LNCaP clone FGC (cell line): ENCODE data around the gene PTPN12.
"Not testable (repeated sequence)": the region's sequence is repeated elsewhere in the genome, so short reads cannot be mapped to it uniquely, and the experiment has no call there.

Experiments
- DNase-seq: peaks from one replicate; pipeline ENCODE4 v3.0.0-alpha.2; 2011; ENCODE audit warnings: low read depth
- H3K4me3 ChIP-seq: 2 replicates; pipeline ENCODE4 v1.5.1; 2011; ENCODE audit warnings: mild to moderate bottlenecking, low read depth, low read length, control low read depth
- TF ChIP-seq, protein P1 (sequence below): IDR thresholded peaks from 2 replicates; pipeline ENCODE4 v1.5.1; 2012; ENCODE audit warnings: mild to moderate bottlenecking; ENCODE audit not compliant: control insufficient read depth, insufficient read depth; ENCODE audit errors: extremely low read depth

PTPN12 gene

GRCh38 chr7:77537136-77537777 lies at the start of gene PTPN12:
Gene PTPN12, plus strand, starts transcription at chr7:77537295. Its CDS starts 252 bp downstream, at chr7:77537547.
- peak; percentile 47 for DNase-seq
- peak within 1 kb of the TSS; percentile 94 for H3K4me3 ChIP-seq
- TF ChIP-seq, protein P1, sequence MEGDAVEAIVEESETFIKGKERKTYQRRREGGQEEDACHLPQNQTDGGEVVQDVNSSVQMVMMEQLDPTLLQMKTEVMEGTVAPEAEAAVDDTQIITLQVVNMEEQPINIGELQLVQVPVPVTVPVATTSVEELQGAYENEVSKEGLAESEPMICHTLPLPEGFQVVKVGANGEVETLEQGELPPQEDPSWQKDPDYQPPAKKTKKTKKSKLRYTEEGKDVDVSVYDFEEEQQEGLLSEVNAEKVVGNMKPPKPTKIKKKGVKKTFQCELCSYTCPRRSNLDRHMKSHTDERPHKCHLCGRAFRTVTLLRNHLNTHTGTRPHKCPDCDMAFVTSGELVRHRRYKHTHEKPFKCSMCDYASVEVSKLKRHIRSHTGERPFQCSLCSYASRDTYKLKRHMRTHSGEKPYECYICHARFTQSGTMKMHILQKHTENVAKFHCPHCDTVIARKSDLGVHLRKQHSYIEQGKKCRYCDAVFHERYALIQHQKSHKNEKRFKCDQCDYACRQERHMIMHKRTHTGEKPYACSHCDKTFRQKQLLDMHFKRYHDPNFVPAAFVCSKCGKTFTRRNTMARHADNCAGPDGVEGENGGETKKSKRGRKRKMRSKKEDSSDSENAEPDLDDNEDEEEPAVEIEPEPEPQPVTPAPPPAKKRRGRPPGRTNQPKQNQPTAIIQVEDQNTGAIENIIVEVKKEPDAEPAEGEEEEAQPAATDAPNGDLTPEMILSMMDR, result no peak

GRCh38 chr7:77488986-77489385 lies 48.1 kb upstream of the PTPN12 start:
- no peak for DNase-seq
- TF ChIP-seq, protein P1, result no peak
- no peak overlapping the region for H3K4me3 ChIP-seq

DNA sequence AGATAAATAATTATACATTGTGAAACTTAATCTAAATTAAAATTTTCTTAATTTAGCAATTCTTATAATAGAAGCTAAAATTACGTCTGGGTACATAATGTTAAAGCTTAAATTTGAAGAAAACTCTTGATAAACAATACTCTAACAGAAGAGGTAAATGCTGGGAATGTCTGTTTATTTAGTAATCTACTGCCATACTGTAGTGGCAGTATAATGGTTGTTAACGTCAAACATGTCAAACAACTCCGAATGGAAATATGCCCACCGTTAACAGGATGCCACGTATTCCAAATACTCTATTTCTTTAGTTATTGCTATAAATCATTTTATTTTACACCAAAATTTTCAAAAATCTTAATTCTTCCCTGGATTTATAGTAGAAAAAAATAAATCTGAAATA lies 40.0 kb upstream of the PTPN12 start:
- no peak overlapping the region for H3K4me3 ChIP-seq
- no peak for DNase-seq
- TF ChIP-seq, protein P1, result no peak

GRCh38 chr7:77498659-77499379 lies 38.3 kb upstream of the PTPN12 start:
- TF ChIP-seq, protein P1, result no peak
- peak overlapping the region; percentile 25 for H3K4me3 ChIP-seq
- peak; percentile 88 for DNase-seq

DNA sequence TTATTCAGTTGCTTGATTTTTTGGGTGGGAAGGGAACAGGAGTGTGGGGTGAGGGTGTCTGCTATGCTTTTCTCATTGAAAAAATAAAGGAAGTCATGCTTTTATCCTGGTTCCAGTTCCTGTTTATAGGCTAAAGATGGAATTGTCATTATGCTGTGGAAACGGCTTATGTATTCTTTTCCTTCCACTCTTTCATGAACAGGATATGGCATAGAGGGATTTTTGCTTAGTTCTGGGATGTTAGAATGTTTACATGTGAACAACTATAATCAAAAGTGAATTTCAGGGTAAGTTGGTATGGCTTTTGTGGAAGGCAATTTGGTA lies 35.9 kb upstream of the PTPN12 start:
- TF ChIP-seq, protein P1, result no peak
- DNase-seq, result no peak
- H3K4me3 ChIP-seq, result no peak overlapping the region

DNA sequence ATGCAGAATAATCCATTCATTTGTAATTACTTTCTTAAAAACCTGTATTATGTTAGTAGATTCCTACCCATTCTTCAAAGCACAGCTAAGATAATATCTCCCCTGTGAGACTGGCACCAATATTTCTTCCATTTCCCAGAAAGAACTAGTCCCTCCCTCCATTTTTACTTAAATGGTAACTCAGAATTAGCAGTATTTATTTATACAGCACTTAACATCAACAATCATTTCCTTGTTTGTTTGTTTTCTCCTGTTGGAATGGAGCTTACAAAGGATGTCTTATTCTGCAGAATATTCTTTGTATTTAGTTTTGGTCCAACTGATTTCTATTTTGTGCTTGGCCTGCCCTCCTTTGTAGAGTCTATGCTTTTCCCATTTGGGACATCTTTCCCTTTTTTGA lies 32.1 kb upstream of the PTPN12 start:
- DNase-seq, result no peak
- TF ChIP-seq, protein P1, result no peak
- H3K4me3 ChIP-seq, result no peak overlapping the region

DNA sequence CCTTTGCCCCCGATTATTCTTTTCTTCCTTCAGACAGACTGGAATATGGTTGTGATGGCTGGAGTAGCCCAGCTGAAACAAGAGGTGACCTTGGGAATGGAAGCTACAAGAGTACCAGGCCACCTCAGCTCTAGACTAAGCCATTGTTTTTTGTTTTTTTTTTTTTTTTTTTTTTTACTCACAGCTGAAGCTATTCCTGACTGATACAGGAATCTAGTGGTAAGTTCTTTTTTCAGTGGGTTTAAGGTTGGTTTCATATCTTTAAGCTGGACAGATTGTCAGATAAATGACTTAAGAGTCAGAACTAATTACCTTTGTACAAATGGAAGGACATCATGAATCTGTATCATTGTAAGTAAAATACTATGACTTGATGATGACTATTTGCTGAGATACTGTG lies 30.2 kb upstream of the PTPN12 start:
- TF ChIP-seq, protein P1, result no peak
- DNase-seq, result no peak
- no peak overlapping the region for H3K4me3 ChIP-seq

- not testable (repeated sequence) for DNase-seq, H3K4me3 ChIP-seq
Observed at GRCh38 chr7:77513002-77513670, 24.0 kb upstream of the PTPN12 start.
